ENCODE data around the gene DERL3.

The DERL3 gene

GRCh38 chr22:23842599-23842998 is 3.8 kb upstream of the DERL3 start:
- Histone ChIP-seq H3K36me3 (peaks cover 6% of the 10 kb centered on the region), H3K27me3 (no peaks in the 10 kb centered on the region), H3K9me3 (no peaks in the 10 kb centered on the region), H3K4me1 (peaks cover 5% of the 10 kb centered on the region), H3K4me3 (ENCODE audit: low read depth, low read length) (no peak overlapping the region)
- TF ChIP-seq CTCF (IDR thresholded peaks at IDR 0.05; ENCODE audit: low read depth, low read length), result no peak
- DNase-seq, result no peak

GRCh38 chr22:23841736-23842445 is 3.1 kb upstream of the DERL3 start:
- DNase-seq, result no peak
- H3K4me1 ChIP-seq, result peaks cover 5% of the 10 kb centered on the region
- no peak overlapping the region for H3K4me3 ChIP-seq (ENCODE audit: low read depth, low read length)
- H3K36me3 ChIP-seq, result peaks cover 6% of the 10 kb centered on the region
- TF ChIP-seq CTCF (IDR thresholded peaks at IDR 0.05; ENCODE audit: low read depth, low read length), result no peak
- no peaks in the 10 kb centered on the region for H3K9me3 ChIP-seq
- no peaks in the 10 kb centered on the region for H3K27me3 ChIP-seq

GRCh38 chr22:23841292-23841691 is 2.5 kb upstream of the DERL3 start:
- TF ChIP-seq CTCF (IDR thresholded peaks at IDR 0.05; ENCODE audit: low read depth, low read length), result no peak

GRCh38 chr22:23840026-23840425 is 1.2 kb upstream of the DERL3 start:
- no peak for TF ChIP-seq CTCF (IDR thresholded peaks at IDR 0.05; ENCODE audit: low read depth, low read length)
- no peaks in the 10 kb centered on the region for H3K9me3 ChIP-seq
- no peaks in the 10 kb centered on the region for H3K27me3 ChIP-seq
- no peak for DNase-seq
- no peaks in the 10 kb centered on the region for H3K4me1 ChIP-seq
- peaks cover 23% of the 10 kb centered on the region for H3K36me3 ChIP-seq
- H3K4me3 ChIP-seq (ENCODE audit: low read depth, low read length), result no peak overlapping the region

More at GRCh38 chr22:23841292-23841691, 2.5 kb upstream of the DERL3 start:
- DNase-seq, result no peak
- no peaks in the 10 kb centered on the region for H3K9me3 ChIP-seq
- peaks cover 10% of the 10 kb centered on the region for H3K36me3 ChIP-seq
- H3K27me3 ChIP-seq, result no peaks in the 10 kb centered on the region
- peaks cover 2% of the 10 kb centered on the region for H3K4me1 ChIP-seq
- no peak overlapping the region for H3K4me3 ChIP-seq (ENCODE audit: low read depth, low read length)

- Histone ChIP-seq H3K4me3 (ENCODE audit: low read depth, low read length) (no peak overlapping the region), H3K36me3 (peaks cover 39% of the 10 kb centered on the region), H3K4me1 (no peaks in the 10 kb centered on the region), H3K9me3 (no peaks in the 10 kb centered on the region), H3K27me3 (no peaks in the 10 kb centered on the region)
- TF ChIP-seq CTCF (IDR thresholded peaks at IDR 0.05; ENCODE audit: low read depth, low read length), result no peak
- no peak for DNase-seq
Measured at GRCh38 chr22:23837911-23838680, 710 bp downstream of the DERL3 start.

GRCh38 chr22:23837496-23837859 is 1.3 kb downstream of the DERL3 start:
- no peaks in the 10 kb centered on the region for H3K4me1 ChIP-seq
- H3K9me3 ChIP-seq, result no peaks in the 10 kb centered on the region
- no peak for TF ChIP-seq CTCF (IDR thresholded peaks at IDR 0.05; ENCODE audit: low read depth, low read length)
- no peaks in the 10 kb centered on the region for H3K27me3 ChIP-seq
- H3K36me3 ChIP-seq, result peaks cover 41% of the 10 kb centered on the region
- no peak for DNase-seq
- no peak overlapping the region for H3K4me3 ChIP-seq (ENCODE audit: low read depth, low read length)
